ENCODE data around the gene STAG1.
"Not testable (repeated sequence)": the region's sequence is repeated elsewhere in the genome, so short reads cannot be mapped to it uniquely, and the experiment has no call there.

Gene STAG1

DNA sequence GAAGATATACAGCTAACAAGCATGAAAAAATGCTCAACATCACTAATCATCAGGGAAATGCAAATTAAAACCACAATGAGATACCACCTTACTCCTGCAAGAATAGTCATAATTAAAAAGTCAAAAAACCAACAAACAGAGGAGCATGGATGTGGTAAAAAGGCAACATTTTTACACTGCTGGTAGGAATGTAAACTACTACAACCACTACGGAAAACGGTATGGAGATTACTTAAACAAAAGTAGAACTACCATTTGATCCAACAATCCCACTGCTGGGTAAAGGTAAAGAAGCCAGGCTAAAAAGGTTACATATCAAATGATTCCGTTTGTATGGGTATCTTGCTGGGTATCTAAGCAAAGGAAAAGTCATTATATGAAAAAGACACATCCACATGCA lies 53.8 kb downstream of the STAG1 start:
- no peak for DNase-seq

DNA sequence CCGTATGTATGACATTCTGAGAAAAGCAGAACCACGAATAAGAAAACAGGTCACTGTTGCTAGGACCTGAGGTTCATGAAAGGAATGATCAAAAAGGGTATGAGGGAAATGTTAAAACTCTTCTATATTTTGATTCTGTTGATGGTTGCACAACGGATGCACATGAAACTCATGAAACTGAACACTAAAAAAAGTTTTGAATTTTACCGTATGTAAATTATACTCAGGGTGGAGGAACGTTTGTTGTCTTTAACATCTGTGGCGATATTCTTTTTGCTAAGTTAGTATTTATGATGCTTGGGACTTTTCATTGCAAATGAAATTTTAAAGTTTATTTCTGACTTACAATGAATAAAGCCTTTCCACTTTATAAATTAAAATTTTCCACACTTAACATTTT lies 55.4 kb downstream of the STAG1 start:
- no peak for DNase-seq

DNA sequence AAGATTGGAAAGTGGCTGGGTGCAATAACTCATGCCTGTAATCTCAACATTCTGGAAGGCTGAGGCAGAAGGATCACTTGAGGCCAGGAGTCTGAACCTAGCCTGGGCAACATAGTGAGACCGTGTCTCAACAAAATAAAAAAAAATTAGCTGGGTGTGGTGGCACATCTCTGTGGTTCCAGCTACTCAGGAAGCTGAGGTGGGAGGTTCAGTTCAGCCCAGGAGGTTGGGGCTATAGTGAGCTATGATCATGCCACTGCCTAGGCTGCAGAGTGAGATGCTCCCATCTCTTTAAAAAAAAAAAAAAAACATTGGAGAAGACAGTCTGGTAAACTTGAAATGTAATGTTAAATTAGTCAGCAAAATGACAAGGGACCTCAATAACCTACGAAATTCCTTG lies 57.9 kb downstream of the STAG1 start:
- DNase-seq: no peak

DNA sequence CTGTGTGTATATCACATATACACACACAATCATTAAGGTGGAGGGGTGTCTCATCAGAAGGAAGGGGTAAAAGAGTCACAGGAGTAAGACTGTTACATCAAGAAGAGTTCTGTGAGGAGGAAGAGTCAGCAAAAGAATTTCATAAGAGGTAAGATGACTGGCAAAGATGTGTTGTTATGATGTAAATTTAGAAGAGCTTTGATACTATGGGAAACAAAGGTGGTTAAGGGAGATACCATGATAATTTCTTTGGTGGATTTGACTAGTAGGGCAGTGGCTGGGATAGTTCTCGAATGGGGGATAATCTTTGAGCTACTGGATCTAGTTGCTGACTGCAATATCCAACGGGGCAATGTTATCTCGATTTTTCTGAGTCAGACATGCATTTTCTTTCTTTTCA lies 61.6 kb downstream of the STAG1 start:
- no peak for DNase-seq

DNA sequence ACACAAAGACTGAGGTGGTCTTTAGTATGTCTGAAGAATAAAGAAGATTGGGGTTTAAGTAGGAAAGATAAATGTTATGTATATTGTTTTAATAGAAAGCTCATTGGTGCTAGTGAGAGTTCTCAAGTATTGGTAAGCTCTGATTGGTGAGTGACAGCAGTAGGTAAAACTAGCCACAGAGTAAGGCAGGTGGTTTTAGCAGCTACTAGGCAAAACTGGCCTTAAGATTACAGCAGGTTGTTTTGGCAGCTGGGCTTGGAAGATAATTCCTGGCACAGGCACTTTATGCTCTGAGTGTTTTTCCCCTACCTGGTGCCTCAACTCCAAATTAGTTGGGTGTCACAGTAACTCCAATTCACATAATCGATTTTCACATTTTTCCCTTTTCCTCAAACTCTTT lies 66.3 kb downstream of the STAG1 start:
- no peak for DNase-seq

DNA sequence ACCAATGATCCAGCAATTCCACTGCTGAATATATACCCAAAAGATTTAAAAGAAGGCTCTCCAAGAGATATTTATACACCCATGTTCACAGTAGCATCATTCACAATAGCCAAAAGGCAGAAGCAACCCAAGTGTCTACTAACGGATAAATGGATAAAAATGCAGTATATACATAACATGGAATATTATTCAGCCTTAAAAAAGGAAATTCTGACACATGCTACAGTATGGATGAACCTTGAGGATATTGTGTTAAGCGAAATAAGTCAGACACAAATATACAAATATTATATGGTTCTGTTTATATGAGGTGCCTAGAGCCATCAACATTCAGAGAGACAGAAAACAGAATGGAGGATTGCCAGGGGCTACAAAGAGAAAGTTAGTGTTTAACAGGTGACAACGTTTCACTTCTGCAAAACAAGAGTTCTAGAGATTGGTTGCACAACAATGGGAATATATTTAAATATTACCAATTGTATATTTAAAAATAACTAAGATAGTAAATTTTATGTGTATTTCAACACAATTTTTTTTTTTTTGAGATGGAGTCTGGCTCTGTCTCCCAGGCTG lies 69.4 kb downstream of the STAG1 start:
- DNase-seq: no peak

DNA sequence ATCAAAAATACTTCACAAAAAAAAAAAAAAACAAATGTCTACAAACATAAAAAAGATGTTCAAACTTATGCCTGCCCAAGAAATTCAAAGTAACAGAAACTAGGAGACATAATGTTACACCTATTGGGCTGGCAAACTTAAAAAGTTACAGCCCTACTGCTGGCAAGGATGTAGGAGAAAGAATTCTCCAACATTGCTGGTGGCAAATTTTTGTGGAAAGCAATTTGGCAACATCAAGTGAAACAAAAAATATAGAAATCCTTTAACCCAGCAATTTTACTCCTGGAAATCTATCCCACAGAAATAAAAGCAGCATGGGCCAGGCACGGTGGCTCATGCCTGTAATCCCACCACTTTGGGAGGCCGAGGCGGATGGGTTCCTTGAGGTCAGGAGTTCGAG lies 73.2 kb downstream of the STAG1 start:
- no peak for DNase-seq

DNA sequence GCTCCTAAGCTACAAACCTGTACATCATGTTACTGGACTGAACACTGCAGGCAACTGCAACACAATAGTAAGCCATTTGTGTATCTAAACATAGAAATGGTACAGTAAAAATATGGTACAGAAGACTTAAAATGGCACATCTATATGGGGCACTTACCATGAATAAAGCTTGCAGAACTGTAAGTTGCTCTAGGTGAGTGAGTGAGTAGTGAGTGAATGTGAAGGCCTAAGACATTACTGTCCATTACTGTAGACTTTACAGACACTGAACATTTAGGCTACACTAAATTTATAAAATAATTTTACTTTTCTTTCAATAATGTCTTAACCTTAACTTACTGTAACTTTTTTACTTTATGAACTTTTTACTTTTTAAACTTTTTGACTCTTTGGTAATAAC lies 76.2 kb downstream of the STAG1 start:
- no peak for DNase-seq

DNA sequence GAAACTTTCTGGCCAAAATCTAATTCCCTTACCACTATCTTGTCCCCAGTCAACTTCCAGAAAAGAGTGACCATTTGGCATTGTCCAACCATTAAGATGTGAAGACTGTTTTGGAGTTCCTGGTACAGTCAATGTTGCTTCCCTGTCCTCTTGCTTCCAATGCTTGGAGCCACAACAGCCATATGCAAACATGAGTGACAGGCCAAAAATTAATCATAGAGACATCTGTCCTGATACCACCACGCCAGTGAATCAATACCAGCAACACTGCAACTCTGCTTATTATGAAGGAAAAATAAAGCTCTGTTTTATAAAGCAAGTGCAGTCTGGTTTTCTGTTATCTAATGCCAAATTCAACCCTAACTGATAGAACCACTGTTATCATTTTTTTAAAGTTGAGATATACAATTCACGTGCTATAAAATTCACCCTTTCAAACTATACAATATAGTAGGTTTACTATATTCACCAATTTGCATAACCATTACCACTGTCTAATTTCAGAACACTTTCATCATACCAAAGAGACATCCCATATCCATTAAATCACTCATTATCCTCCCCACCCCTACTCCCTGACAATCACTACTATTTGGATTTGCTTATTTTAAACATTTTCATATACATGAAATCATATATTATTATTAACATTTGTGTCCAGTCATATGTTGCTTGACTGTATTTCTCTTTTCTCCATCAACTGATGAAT lies 76.9 kb downstream of the STAG1 start:
- no peak for DNase-seq

DNA sequence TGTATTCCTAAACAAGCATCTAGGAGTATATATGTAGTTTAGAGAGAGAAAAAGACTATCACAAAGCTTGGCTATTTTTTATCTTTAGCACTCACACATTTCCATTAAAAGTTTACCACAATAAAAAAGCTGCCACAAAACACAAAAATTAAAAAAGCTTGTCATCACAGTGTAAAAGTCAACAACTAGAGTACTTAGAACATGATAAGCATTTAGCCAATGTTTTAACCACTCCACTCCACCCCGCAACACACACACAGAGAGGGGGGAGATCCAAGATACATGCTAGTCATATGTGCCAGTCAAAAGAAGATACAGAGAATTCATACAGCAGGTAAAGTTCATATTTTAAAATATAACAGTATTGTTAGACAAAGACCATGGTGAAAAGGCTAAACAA lies 79.7 kb downstream of the STAG1 start:
- DNase-seq: no peak

DNA sequence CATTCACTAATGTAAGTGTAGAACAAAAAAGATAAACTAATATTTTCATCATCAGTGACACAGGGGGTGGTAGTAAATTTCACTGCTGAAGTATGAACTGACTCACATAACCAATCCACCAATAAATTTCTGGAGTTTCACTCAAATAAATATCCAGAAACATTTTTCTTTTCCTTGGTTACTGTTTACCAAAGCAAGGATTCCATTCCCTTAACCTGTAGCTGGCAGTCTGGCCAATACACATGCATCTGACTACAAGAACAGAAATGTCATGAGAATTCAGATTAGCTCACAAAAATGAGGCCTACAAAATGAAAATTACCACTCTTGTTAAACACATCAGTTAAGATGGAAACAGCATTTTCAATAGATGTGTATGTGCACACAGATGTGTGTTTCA lies 80.3 kb downstream of the STAG1 start:
- DNase-seq: no peak

DNA sequence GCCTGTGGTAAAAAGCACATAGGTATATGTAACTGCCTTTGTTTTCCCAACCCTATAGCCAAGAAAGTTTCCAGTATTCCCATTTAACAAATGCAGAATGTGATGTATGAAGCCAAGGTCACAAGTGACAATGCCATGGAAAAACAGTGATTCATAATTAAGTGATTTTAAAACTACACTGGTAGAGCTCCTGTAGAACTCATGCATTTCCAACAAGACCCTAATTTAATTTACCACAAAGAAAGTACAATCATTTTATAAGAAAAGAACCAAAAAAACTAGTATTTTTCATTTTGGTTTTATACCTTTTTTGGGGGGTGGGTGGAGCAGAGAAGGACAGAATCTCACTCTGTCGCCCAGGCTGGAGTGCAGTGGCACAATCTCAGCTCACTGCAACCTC lies 82.0 kb downstream of the STAG1 start:
- no peak for DNase-seq

DNA sequence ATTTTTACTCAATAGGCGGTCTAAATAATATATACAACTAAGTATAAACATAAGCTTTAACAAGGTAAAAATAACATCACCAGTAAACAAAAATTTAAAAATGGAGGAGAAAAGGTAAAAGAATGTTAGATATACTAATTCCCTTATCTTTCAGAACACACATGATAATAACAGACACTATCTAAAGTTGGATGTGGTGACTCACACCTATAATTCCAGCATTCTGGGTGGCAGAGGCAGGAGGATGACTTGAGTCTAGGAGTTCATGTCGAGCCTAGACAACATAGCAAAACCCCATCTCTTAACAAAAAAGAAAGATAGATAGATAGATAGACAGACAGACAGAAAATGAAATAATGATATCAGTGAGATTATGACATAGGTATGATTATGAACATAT lies 85.1 kb downstream of the STAG1 start:
- DNase-seq: no peak

DNA sequence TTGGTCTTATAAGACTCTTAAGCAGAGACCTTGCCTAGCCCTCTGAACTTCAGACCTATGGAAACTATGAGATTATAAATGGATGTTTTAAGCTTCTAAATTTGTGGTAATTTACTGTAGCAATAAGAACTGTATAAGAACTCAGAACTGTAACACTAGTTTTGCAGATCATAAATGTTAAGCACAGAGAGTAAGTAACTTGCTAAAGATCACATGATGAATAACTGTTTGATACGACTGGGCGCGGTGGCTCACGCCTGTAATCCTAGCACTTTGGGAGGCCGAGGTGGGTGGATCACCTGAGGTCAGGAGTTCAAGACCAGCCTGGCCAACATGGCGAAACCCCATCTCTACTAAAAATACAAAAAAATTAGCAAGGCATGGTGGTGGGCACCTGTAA lies 85.9 kb downstream of the STAG1 start:
- DNase-seq: not testable (repeated sequence)

DNA sequence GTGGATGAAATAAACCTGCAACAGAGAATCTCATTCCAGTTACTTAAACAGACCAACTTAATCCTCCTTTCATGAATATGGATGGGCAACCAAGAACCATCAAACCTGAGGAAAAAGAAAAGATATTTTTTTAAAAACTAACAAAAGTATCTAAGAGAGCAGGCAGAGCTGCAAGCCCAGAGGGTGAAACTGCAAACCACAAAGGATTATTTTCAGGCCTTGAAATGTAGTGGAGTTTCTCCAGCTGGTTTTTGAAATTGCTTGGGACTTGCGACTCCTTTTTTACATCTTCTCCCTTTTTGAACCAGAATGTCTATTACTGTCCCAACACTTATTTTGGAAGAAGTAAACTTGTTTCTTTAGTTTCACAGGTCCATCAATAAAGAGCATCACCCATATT lies 87.4 kb downstream of the STAG1 start:
- no peak for DNase-seq

DNA sequence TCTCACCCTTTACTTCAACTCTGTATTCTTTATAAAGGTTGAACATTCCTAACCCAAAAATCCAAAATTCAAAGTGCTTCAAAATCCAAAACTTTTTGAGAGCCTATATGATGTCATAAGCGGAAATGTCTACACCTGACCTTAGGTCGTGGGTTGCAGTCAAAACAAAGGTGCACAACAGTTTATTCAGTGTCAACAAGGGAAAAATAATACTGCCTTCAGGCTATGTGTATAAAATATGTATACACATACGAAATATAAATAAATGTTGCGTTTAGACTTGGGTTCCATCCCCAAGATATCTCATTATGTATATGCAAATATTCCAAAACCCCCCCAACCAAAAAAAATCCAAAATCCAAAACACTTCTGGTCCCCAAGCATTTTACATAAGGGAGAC lies 90.9 kb downstream of the STAG1 start:
- DNase-seq: no peak

DNA sequence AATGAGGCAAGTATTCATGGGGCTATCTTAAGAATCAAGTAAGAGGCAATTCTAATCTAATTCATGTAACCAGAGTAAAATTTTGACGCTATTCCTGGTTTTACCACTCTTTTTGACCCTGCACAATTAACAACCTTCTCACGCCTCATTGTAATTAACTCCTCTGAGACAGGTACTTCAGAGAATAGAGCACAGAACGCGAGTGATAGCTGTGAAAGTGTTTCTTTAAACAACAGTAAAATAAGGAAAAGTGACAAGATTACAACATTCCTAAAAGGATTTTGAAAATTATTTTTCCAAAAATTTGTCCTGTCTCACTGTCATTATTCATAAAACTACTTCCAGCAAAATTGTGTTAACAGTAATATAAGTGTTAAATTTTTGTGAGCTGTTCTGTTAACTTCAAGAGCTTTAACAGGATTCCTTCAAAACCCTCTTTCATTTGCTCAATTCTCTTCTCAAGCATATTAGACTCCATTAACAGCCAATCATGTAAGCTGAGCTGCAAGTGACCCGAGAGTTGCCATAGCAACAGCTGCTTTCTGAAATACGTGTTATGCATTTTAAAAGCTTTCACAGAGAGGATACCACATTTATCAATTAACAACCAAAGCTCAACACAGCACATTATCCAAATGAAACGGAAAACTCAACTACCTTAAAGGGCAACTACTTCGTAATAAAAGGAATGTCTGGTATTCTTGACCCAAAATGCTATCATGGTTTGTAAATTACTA lies 93.1 kb downstream of the STAG1 start:
- no peak for DNase-seq

DNA sequence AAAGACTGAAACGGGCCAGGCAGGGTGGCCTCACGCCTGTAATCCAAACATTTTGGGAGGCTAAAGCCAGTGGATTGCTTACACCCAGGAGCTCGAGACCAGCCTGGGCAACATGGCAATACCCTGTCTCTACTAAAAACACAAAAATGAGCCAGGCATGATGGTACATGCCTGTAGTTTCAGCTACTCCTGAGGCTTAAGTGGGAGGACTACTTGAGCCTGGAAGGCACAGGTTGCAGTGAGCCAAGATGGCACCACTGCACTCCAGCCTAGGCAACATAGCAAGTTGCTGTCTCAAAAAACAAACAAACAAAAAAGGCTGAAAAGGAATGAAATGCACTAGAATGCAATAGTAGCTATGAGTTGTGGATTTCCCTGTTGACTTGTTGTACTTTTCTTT lies 94.7 kb downstream of the STAG1 start:
- DNase-seq: no peak

DNA sequence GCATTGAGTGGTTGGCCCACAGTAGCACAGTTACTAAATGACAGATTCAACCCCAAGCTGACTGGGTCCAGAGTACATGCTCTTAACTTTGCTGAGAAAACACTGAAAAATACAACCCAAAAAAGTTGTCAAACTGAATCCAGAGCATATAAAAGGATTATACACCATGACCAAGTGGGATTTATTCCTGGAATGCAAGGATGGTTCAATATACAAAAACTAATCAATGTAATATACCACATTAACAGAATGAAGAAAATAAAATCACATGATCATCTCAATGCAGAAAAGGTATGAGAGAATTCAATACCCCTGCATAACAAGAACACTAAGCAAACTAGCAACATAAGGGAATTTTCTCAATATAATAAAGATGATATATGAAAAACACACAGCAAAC lies 98.5 kb downstream of the STAG1 start:
- no peak for DNase-seq

DNA sequence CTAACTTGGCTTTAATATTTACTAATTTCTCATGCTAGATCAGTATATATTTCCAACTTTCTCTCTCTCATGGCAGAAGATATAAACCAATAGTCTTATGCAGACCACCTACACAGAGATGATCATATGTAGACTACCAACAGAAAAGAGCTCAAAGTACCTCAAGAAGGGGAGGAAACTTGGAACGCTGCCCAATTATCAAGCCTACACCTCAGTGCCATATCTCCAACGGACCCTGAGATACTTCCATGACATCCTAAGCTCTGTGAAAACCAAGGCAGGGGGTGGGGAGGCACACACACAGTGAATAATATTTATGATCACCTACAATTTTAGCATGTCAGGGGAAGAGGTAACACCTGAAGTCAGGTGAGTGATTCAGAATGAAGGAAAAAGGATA lies 100.6 kb downstream of the STAG1 start:
- no peak for DNase-seq

DNA sequence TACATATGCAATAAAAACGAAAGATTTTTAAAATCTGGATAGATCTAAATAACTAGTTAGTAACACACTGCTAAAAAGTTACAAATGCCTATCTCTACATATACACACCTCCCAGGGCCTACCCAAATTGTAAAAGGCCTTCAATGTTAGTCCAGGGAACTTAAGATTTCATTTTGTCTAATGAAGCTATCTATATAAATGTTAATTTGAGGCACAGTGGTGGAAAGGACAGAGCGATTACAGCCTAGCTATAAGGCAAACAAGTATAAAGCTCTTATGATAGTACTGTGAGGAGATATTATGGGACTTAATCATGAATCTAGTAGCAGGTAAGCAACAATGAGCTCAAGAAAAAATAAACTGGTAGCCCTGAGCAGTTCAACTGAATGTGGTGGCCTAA lies 101.7 kb downstream of the STAG1 start:
- DNase-seq: no peak

DNA sequence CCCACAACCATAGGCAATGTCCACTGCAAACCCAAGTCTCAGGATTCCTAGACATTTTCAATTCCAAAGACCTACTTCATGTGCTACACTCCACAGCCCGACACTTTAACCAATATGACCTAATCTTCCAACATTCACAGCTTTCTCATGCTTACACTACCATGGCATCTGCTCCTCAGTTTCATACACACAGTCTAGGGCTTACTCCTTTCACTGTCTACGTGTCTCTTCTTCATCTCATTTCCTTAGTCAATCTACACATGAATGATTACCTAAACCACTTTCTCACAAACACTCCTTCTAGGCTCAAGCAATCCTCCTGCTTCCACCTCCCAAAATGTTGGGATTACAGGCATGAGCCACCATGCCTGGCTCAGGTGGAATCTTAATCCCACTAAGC lies 106.3 kb downstream of the STAG1 start:
- DNase-seq: no peak

DNA sequence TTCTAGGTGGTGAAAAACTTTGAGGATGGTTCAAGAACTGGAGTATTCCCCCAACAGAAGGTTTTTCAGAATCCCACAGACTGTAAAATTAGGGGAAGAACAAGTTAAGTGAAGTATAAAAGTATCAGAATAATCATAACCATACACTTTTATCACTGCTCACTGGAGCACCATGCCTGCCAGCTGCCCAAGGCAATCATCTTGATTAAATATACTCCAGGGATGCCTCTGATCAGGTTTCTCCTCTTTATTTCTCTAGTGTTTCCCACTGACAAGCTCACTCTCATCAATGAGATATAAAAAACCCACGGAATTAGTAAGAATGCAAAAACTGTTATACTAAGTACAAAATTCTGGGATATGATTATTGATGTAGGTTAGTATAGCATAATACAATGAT lies 108.0 kb downstream of the STAG1 start:
- DNase-seq: no peak

DNA sequence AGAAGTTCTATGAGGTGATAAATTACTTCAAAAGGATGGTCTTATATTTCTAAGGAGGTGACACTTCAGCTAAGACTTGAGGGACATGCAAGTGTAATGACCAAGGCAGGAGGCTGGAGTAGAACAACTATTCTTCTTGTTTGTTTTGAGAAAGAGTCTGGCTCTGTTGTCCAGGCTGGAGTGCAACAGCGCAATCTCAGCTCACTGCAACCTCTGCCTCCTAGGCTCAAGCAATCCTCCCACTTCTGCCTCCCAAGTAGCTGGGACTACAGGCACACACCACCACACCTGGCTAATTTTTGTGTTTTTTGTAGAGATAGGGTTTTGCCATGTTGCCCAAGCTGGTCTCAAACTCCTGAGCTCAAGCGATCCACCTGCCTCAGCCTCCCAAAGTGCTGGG lies 108.8 kb downstream of the STAG1 start:
- DNase-seq: not testable (repeated sequence)

DNA sequence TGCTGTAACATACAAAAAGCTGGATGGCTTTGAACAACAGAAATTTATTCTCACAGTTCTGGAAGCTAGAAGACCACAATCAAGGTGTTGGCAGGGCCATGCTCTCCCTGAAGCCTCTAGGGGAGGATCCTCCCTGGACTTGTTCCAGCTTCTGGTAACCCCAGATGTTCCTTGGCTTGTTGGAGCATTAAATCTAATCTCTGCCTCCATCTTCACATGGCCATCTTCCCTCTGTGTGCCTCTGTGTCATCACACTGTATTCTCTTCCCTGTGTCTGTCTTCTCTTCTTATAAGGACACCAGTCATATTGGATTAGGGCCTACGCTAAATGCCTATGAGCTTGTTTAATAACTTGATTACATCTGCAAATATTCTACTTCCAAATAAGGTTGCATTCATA lies 109.5 kb downstream of the STAG1 start:
- DNase-seq: no peak
